Stimulated activated CD8-positive, alpha-beta memory T cell treated with anti-CD3 and anti-CD28 coated beads, Interleukin-2, amount 100 ng/mL, for 48 hours (primary cell): ENCODE results near the gene CALR3.
"Not testable (repeated sequence)": the region's sequence is repeated elsewhere in the genome, so short reads cannot be mapped to it uniquely, and the experiment has no call there.

Experiments used
- DNase-seq, 2 donors: peaks; one replicate each; pipeline ENCODE4 v3.0.0-alpha.2; 2020; ENCODE audit warnings: low read depth in 2 of 2

CALR3 gene, protein sequence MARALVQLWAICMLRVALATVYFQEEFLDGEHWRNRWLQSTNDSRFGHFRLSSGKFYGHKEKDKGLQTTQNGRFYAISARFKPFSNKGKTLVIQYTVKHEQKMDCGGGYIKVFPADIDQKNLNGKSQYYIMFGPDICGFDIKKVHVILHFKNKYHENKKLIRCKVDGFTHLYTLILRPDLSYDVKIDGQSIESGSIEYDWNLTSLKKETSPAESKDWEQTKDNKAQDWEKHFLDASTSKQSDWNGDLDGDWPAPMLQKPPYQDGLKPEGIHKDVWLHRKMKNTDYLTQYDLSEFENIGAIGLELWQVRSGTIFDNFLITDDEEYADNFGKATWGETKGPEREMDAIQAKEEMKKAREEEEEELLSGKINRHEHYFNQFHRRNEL

DNA sequence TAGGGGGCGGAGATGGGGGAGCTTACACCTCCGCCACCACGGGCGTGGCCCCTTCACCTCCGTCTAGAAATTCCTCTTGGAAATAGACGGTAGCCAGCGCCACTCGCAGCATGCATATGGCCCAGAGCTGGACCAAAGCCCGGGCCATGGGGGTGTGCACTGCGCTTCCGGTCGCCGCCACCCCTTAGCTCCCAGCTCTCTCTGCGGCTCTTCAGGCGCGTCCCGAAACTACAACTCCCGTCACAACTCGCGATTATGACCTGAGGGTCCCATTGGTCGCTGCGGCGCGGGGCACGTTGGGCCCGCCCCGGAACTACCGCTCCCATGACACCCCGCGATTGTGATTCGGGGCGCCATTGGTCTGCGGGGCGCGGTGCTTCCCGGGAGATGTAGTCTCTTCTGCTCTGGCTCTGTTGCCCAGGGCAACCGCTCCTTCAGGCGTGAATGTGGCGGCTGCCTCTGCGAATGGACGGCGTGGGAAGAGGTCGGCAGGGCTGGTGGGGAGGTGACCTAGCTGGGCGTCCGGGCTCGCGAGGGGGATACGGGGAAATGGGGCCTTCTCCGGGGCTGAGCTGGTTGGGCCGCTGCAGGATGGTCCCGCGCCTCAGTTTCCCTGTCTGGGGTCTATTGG, at the start of gene CALR3, which contains the start of gene C19orf44:
Gene CALR3, minus strand, starts transcription at position 186 of the 631 bp plus-strand sequence. Its CDS starts 38 bp downstream, at position 148.
Gene C19orf44, plus strand, starts transcription at position 413 of the 631 bp plus-strand sequence. CDS start 4,399 bp downstream, outside the sequence.
- DNase-seq: peak; percentile 91 to 96

DNA sequence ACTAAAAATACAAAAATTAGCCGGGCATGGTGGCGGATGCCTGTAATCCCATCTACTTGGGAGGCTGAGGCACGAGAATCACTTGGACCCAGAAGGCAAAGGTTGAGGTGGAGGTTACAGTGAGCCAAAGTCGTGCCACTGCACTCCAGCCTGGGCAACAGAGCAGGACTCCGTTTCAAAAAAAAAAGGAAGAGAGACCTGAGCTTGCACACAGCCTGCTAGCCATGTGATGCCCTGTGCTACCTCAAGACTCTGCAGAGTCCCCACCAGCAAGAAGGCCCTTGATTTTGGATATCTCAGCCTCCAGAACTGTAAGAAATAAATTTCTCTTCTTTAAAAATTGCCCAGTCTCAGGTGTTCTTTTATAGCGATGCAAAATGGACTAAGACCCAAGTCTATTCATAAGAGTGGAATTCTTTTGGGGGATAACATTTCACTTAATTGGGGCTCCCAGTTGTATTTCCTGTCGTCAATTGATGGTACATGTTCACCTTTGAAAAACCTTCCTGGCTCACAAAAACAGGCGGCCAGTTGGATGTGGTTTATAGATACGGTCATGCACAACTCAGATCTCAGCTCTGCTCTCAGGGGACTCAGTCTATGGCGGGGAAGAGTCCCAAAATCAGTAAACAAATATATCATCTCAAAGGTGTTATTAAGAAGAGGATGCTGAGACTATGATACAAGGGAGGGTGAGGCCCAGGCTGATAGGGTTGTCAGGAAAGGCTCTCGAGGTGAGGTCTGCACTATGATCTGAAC, 48.7 kb upstream of the CALR3 start:
- DNase-seq: no peak

DNA sequence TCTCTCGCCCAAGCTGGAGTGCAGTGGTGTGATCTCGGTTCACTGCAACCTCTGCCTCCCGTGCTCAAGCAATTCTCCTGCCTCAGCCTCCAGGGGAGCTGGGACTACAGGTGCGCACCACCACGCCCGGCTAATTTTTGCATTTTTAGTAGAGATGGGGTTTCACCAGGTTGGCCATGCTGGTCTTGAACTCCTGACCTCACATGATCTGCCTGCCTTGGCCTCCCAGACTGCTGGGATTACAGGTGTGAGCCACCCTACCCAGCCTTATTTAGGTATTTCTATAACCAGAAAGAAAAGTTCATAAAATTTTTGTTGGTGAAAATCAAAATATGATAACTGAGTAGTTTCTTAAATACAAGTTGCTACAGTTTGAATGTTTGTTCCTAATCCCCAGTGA, 47.8 kb upstream of the CALR3 start:
- DNase-seq: not testable (repeated sequence)

DNA sequence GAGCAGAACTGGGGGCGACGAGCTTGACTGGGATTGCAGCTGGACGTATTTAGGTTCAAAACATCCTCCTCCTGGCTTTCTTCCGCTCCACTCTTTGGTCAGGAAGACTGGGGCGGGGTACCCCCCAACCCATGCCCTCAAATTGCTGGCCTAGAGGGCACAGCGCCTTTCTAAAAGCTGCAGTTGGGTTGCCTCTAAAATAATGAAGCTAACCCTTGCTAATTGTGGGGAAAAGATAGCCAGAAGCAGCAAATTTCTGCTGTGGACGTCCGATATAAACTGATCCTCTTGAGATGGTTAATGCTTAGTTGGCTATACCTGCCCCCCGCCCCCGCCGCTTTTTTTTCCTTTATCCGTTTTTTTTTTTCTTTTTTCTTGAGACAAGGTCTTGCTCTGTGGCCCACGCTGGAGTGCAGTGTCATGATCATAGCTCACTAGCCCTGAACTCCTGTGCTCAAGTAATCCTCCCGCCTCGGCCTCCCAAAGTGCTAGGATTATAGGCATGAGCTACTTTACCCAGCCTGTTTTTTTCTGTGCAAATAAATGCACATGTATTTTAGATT, 47.0 kb upstream of the CALR3 start:
- no peak for DNase-seq

DNA sequence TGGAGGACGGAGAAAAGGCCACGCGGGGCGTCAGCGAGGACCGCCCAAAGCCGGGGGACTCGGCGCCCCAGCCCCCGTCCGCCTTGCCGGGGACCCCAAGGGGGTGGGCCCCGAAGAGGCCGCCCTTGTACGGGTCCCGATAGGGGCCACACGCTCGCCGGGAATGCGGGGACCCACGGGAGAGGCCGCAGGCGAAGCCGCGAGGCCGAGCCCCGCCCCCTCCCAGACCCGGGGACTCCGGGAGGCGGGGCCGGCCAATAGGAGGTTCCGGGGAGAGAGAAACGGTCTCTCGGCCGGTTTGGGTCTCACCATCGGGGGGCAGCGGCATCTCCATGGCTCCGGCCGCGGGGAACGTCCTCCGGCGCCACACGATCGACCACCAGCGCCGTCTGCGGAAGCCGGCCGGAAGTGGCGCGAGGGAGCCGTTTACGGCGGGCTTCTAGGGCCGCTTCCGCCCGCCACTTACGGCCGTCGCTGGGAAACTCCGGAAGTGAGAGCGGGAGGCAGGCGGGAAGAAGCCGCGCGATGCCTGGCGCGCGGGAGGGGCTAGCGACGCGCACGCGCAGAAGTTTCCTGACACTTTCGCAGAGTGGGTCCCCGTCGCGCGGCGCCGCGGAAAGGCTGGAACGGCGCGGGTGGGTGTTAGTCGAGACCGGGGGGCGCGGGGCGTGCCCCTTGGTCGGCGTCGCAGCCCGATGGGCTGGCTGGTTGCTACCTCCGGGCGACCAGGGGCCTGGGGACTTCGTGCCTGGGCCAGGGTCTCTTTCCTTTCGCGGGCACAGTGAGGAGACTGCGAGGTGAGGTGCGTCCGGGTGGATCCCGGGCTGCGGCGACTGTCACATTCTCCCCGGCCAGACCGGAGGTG, 46.3 kb upstream of the CALR3 start, which contains the start of gene CHERP:
Gene CHERP, minus strand, starts transcription at position 393 of the 865 bp plus-strand sequence. Its CDS starts 59 bp downstream, at position 334.
- peak; percentile 90 to 92 for DNase-seq

DNA sequence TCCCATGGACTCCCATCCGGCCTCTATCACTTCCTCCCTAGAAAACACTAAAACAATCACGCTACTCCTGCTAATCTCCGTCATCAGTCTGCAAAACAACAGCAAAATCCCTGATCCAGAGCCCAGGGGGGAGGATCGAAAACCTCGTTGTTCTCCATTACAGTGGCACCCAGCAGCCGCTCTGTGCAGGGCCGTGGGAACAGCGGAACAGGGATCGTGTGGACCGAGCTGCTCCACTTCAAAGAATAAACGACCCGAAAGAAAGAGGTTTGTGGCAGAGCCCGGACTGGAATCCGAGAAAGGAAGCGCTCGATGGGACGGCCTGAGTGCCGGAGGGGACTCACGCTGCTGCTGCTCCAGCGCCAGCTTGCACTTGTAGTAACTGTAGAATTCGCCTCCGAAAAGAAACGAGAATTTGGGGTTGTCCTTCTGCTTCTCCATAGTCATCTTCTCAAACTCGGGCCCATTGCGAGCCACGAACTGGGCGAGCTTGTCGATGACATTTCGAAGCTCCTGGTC, 45.6 kb upstream of the CALR3 start:
- no peak for DNase-seq

DNA sequence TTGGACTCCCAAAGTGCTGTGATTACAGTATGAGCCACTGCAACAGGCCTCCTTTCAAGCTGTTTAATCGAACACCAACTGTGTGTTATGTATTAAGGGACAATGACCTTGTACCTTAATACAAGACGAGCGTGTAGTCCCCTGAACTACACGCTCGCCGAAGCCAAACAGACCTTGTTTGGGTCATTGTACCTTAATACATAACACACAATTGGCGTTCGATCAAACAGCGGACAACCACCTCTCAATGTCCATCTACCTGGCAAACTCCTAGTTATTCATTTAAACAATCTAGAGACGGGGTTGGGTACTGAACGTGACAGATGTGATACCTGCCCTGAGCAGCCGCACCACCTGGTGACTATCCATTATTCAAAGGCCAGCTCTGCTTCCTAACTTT, 45.0 kb upstream of the CALR3 start:
- DNase-seq: no peak

DNA sequence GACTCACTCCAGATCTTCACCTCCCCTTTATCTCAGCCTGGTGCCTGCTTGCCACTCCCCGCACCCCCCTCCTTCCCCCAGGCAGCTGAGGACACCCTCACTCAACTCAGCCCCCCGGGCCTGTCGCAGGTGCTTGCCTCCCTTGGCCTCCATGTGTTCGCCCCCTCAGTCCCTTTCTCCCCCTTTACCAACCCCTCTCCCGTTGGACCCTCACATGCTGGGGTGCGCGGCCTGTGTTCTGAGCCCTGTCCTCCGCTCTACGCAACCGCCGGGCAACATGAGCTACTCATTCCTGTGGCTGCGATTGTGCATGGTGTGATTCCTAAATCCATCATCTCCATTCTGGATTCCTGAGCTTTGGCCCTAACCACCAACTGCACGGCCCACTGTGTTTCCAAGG, 41.1 kb upstream of the CALR3 start:
- DNase-seq: no peak

DNA sequence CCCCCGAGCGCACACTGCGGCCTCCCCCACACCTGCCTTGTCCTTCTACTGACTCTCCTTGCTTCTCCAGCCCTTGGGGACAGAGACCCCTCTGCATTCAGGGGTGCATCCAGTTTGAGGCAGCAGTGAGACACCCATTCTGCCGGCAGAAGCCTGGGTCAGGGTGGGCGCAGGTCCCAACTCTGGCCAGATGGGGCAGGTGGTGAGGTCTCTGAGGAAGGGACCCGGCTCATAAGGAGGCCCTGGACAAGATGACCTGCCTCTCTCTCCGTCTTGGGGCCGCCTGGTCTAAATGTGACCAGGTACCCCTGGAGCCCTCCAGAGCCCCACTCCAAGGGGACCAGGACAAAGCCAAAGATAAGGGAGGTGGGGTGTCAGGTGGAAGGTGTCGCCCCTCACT, 40.2 kb upstream of the CALR3 start:
- DNase-seq: no peak

DNA sequence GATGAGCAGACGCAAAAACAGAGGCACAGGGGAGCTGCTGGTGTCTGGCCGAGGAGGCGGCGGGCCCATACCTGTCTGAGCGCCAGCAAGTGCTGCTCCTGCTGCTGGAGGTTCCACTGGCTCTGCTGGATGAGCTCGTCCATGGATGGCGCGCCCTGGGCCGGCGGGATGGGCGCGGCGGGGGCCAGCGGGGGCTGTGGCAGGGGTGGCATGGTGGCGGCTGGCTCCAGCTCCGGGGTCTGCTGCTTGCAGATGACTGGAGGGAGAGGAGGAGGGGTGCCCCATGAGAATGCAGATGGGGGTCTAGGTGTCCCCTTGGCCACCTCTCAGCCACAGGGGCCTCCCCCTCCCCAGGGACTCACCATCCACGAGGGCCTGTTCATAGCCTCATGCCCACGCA, 39.4 kb upstream of the CALR3 start:
- no peak for DNase-seq

DNA sequence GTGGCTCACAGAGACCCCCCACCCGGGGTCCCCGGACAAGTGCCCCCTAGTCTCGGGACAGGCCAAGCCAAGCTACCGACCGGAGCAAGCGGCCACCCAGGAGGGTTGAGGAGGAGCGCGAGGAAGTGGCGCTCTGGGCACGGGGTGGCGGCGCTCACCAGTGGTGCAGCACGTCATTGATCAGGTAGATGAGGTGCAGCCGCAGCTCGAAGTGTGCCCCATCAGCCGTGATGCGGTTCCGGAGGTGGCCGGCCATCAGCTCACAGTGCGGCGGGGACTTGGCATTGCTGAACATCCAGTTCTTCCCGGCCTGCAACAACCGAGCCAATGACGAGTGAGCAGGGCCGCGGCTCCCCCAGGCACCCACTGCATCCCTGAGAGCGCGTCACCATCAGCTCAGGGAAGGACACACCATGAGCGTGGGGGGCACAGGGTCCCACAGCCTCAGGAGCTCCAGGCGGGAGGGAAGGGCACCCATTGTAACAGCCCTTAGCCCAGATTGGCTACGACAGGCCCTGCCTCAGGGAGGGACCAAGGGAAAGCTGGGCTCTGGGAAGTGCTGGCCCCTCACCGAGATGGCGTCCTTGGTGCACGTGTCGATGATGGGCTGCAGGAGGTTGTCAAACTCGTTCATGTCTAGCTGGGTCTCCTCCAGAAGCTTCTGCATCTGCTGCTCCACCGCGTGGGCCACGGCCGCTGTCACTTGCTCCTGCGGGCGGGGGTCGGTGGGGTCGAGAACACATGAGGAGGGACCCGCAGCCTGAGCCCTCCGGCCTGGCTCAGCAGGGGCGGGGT, 36.7 kb upstream of the CALR3 start:
- no peak for DNase-seq

DNA sequence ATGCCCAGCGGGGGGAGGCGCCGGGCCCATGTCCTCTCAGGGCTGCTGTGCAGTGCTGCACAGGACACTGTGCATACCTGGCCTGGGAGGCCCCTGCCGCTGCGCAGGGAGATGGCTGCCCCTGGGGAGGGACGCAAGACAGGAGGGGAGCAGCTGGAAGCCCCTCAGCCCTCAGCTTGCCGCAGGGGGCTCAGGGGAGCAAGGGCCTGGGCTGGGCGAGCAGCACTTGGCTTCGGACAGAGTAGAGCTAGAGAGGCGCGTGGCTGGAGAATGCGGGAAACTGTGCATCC, 35.4 kb upstream of the CALR3 start:
- no peak for DNase-seq

DNA sequence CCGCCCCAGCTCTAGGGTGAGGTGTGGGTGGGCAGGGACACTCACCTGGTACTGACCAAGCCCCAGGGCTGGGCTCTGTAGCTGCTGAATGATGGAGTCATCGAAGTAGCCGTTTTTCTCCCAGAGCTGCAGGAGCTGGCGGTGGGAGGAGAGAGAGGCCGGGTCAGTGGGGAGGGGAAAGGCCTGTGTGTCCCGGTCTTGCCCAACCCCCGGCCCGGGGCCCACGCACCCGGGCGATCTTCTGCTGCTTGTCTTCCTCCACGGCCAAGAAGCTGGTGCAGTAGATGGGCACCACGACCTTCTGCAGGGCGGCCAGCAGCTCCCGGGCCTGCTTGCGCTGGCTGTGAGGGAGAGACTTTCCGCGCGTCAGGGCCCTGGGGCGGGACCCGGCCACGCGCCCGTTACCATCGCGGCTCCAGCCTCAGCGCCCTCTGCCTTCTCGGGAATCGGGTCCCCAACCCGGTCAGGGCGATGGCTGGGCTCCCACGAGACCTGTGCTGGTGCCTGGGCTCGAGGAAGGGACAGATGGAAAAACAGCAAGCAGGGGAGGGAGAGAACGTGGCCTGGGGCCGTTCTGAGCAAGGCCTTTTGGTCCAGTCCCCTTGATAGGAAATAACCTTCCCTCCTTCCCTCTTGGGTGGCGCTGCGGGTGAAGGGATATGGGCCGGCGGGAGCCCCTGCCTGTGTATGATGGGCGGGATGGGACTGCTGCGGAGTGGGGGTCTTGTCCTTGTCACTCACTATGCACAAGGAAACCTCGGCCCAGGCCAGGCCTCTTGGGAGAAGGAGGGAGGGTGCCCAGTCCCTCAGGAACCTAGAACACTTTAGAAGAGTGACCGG, 34.8 kb upstream of the CALR3 start:
- DNase-seq: no peak

DNA sequence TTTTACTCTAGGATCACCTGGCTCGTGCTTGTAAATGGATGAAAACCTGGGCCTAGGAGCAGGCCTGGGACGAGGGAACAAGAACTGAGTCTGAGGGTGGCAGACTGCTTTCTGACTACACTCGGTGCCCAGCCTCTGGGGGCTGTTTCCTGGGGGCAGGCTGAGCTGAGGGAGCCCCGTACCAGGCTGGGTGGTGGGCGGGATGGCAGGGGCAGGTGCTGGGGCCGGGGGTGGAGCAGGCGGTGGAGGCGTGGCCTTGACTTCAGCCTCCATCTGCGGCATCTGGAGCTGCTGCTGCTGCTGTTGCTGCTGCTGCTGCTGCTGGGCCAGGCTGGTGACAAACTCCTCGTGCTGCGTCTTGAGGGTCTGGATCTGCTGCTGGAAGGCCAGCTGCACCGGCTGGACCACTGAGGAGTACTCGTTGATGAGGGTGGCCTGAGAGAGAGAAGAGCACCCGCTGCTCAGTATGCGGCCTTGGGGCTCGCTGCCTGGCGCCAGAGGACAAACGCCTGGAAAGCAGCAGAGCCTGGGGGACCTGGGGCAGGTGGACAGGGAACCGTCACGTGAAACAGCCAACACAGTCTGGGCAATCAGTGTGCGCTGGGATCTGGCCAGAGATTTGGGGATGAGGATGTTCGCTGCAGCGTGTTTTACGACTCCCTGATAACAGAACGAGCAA, 33.6 kb upstream of the CALR3 start:
- no peak for DNase-seq

DNA sequence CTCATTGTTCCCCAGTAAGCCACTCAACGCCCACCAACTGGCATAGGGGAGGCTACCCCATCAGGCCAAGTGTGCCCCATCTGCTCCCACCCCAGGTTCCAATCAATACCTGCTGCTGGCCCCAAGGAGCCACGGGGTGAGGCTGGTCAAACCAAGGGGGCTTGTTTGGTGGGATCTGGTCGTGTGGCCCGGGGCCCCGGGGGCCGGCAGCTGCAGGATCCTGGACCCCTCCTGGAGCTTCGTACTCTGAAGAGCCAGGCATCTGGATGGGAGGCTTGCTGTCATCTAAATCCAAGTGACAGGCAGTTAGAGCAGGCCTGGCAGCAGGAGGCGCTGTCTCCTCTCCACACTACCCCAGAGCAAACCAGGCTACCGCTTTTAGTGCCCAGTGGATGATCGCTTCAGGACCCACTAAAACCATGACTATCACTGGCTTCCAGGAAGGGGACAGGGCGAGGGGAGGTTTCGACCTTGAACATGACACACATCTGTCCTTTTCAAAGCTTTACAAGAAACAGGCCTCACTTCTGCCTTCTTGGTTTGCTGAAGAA, 32.1 kb upstream of the CALR3 start:
- DNase-seq: peak in 1 of 2 donors; percentile 38

DNA sequence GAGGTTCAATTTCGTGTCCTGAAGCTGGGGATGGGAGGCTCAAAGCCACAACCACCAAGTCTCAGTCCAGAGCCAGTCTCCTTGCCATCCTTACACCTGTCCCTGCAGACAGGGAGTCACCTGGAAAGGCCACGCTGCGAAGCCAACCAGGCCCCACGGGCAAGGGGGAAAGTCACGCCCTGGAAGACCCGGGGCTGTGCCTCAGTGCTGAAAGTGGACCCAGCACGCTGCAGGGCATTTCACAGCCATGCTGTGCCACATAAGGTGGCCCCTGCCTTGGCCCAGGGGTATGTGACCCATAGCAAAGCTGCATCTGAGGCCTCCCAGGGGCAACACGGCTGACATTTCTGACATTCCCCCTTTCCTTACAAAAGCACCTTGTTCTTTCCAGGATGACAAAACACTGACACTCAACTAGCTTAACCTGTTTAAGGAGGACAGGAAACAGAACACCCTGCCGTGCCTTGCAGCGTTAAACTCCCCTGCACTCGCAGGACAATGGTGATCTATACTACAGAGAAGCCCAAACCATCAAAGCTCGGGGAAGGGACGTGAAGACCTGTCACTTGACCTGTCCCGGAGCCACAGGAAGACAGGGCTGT, 31.5 kb upstream of the CALR3 start:
- DNase-seq: no peak

DNA sequence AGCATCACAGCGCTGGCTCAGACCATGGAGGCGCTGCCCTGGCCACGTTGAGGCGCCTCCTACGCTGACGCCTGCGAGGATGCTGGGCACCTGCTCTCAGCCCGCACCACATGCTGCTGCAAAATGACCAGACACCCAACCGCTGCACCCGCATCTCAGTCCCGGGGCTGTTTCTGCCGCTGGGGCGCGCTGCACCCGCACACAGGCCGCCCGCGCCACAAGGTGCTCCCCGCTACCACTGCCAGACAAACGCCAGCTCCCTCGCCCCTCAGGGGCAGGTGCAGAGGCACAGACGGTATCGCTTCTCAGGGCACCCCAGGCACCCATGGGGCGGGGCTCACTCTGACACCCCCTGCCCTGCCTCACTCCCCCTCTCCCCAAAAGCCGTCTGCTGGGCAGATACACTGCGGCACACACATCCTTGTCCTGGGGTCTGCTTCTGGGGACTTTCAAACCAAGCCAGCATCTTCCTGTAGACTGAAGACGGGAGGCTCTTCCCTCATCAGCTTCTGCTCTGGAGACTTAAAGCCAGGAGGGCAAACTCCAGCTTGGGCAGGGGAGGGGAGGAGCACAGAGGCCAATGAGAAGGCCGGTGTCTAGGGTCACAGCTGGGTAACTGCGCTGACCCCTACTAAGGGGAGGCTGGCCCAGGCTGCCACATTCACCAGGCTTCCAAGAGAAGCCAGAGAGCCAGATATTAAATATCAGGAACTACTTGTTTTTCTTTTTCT, 29.9 kb upstream of the CALR3 start:
- no peak for DNase-seq
